Chondrocyte (in vitro differentiated cells): ENCODE data around the gene MYRIP. TPM values are rescaled to one million over a fixed set of nuclear protein-coding genes. Genes with fewer than 3 reads are reported as not detected.

Experiments used
- DNase-seq: peaks from one replicate; pipeline ENCODE4 v3.0.0; 2021; ENCODE audit warnings: mixed read lengths, low spot score
- H3K27ac Mint-ChIP-seq: one replicate; pipeline ENCODE4 v1.8.0; 2021; ENCODE audit warnings: mild to moderate bottlenecking, moderate library complexity, mixed read lengths; ENCODE audit not compliant: unreplicated experiment
- H3K27me3 Mint-ChIP-seq: 2 replicates; pipeline ENCODE4 v1.8.0; 2021; ENCODE audit warnings: low read depth, mixed read lengths
- H3K36me3 Mint-ChIP-seq: 2 replicates; pipeline ENCODE4 v1.8.0; 2021; ENCODE audit warnings: low read depth, mixed read lengths
- H3K4me1 Mint-ChIP-seq: 2 replicates; pipeline ENCODE4 v1.8.0; 2021; ENCODE audit warnings: low read depth, mild to moderate bottlenecking, mixed read lengths
- H3K4me3 Mint-ChIP-seq: one replicate; pipeline ENCODE4 v1.8.0; 2021; ENCODE audit warnings: mild to moderate bottlenecking, moderate library complexity, mixed read lengths; ENCODE audit not compliant: unreplicated experiment
- H3K9me3 Mint-ChIP-seq: 2 replicates; pipeline ENCODE4 v1.8.0; 2021; ENCODE audit warnings: low read depth, mixed read lengths
- CTCF ChIP-seq: fragments of 200-600 bp; sonication (generic); IDR thresholded peaks from 2 replicates; pipeline ENCODE4 v1.5.0; 2021; ENCODE audit warnings: antibody characterized with exemption, mild to moderate bottlenecking, moderate library complexity
- total RNA-seq: library from RNA; stranded (reverse); gene quantifications from 3 replicates; pipeline ENCODE4 v1.2.1, GENCODE V29; 2021

Gene MYRIP
- total RNA-seq, 1 donor from 2014 or later: 0.12 TPM

GRCh38 chr3:40287248-40287647 lies 477.8 kb downstream of the MYRIP start:
- H3K36me3 Mint-ChIP-seq: no peaks in the 10 kb centered on the region
- no peak overlapping the region for H3K4me3 Mint-ChIP-seq
- peaks cover 2% of the 10 kb centered on the region for H3K9me3 Mint-ChIP-seq
- H3K27ac Mint-ChIP-seq: no peak overlapping the region
- H3K4me1 Mint-ChIP-seq: no peaks in the 10 kb centered on the region
- H3K27me3 Mint-ChIP-seq: no peaks in the 10 kb centered on the region
- DNase-seq: no peak
- no peak for TF ChIP-seq CTCF

DNA sequence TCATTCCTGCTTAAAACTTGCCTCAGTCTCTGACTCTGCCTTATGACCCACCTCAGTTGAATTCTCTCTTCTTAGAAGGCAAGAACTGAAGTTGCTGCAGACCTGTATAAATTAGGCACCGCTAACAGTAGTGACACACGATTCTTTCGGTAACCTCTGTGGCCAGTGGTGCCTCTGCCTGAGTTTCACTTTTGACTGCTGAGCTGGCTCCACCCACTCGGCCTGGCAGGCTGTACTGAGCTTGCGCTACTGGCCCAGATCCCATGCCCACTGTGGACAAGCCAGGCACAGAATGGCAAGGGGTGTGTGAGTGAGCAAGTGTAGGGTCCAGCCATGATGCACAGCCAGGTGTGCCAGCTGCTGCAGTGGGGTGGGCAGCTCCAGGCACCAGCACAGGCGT lies 481.0 kb downstream of the MYRIP start:
- no peak for DNase-seq
- Mint-ChIP-seq H3K4me1 (no peaks in the 10 kb centered on the region), H3K27ac (no peak overlapping the region), H3K4me3 (no peak overlapping the region), H3K27me3 (no peaks in the 10 kb centered on the region), H3K9me3 (no peaks in the 10 kb centered on the region), H3K36me3 (peaks cover 2% of the 10 kb centered on the region)
- TF ChIP-seq CTCF: no peak

GRCh38 chr3:40291471-40291870 lies 482.1 kb downstream of the MYRIP start:
- Mint-ChIP-seq H3K27ac (no peak overlapping the region), H3K4me3 (no peak overlapping the region), H3K9me3 (no peaks in the 10 kb centered on the region), H3K27me3 (no peaks in the 10 kb centered on the region), H3K36me3 (peaks cover 2% of the 10 kb centered on the region), H3K4me1 (no peaks in the 10 kb centered on the region)
- no peak for TF ChIP-seq CTCF
- DNase-seq: no peak

GRCh38 chr3:40292637-40293349 lies 483.4 kb downstream of the MYRIP start:
- no peaks in the 10 kb centered on the region for H3K4me1 Mint-ChIP-seq
- H3K4me3 Mint-ChIP-seq: no peak overlapping the region
- H3K9me3 Mint-ChIP-seq: no peaks in the 10 kb centered on the region
- DNase-seq: no peak
- no peak for TF ChIP-seq CTCF
- H3K27ac Mint-ChIP-seq: no peak overlapping the region
- peaks cover 5% of the 10 kb centered on the region for H3K36me3 Mint-ChIP-seq
- H3K27me3 Mint-ChIP-seq: no peaks in the 10 kb centered on the region

DNA sequence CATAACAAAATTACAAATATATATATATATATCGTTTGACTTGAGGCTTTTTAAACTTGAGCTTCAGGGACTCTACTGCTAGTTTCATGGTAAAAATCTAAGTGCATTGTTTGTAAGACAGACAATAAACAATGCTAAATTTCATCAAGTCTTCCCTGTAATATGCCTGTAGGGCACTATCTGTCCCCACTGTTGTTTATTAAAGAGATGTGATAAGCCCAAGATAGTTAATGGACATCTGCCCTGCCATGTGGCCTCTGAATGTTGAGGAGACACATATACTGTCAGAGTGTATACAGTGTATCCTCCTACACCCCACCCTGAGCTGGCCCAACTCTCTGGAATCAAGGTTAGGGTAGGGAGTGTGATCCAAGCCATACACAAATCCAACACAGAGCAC lies 485.0 kb downstream of the MYRIP start:
- H3K36me3 Mint-ChIP-seq: peaks cover 5% of the 10 kb centered on the region
- TF ChIP-seq CTCF: no peak
- no peak overlapping the region for H3K4me3 Mint-ChIP-seq
- DNase-seq: no peak
- H3K27ac Mint-ChIP-seq: no peak overlapping the region
- no peaks in the 10 kb centered on the region for H3K9me3 Mint-ChIP-seq
- H3K4me1 Mint-ChIP-seq: peaks cover under 1% of the 10 kb centered on the region
- no peaks in the 10 kb centered on the region for H3K27me3 Mint-ChIP-seq
